PFSK-1 (cell line): ENCODE measurements around the gene FGR.

Experiments used
- FOXP2 ChIP-seq: optimal IDR thresholded peaks from 2 replicates; pipeline ENCODE3; 2011; ENCODE audit warnings: borderline replicate concordance, control low read depth, inconsistent platforms; ENCODE audit not compliant: insufficient read depth; ENCODE audit errors: extremely low read length, extremely low read depth
- POLR2AphosphoS5 ChIP-seq: IDR thresholded peaks from 2 replicates; pipeline ENCODE4 v1.6.1; 2012; ENCODE audit warnings: low read depth, mild to moderate bottlenecking, control low read depth, low read length, moderate library complexity
- SIN3A ChIP-seq: IDR thresholded peaks from 2 replicates; pipeline ENCODE4 v1.6.1; 2012; ENCODE audit warnings: mild to moderate bottlenecking, low read length, moderate library complexity, borderline replicate concordance; ENCODE audit not compliant: insufficient read depth
- TAF1 ChIP-seq: IDR thresholded peaks from 2 replicates; pipeline ENCODE4 v1.6.1; 2012; ENCODE audit warnings: low read length, control low read depth, borderline replicate concordance; ENCODE audit not compliant: insufficient read depth
- TF ChIP-seq, protein P1 (sequence below), 2 experiments: IDR thresholded peaks; 2 replicates each; pipeline versions ENCODE4 v1.6.1 to v1.8.0; 2011 to 2012; ENCODE audit warnings: low read depth in 2 of 2, low read length in 2 of 2, control low read depth in 1 of 2, inconsistent platforms in 1 of 2, mild to moderate bottlenecking in 1 of 2, moderate library complexity in 1 of 2; ENCODE audit not compliant: insufficient read depth in 1 of 2

FGR gene

DNA sequence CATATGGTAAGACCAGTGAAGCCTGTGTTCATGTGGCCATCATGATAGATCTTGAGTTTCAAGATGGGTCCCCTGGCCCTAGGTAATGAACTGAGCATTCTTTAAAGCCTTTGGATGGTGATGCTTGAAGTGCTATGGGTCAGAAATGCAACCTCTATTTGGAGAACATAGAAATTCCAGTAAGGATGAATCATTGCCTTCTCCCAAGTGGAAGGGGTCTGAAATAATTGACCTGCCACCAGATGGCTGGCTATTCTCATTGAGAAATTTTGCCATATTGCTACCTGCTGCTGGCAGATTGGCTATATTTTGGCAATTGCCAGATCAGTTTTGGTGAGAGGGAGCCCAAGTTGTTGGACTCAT is 37.7 kb upstream of the FGR start:
- no peak for TF ChIP-seq TAF1

DNA sequence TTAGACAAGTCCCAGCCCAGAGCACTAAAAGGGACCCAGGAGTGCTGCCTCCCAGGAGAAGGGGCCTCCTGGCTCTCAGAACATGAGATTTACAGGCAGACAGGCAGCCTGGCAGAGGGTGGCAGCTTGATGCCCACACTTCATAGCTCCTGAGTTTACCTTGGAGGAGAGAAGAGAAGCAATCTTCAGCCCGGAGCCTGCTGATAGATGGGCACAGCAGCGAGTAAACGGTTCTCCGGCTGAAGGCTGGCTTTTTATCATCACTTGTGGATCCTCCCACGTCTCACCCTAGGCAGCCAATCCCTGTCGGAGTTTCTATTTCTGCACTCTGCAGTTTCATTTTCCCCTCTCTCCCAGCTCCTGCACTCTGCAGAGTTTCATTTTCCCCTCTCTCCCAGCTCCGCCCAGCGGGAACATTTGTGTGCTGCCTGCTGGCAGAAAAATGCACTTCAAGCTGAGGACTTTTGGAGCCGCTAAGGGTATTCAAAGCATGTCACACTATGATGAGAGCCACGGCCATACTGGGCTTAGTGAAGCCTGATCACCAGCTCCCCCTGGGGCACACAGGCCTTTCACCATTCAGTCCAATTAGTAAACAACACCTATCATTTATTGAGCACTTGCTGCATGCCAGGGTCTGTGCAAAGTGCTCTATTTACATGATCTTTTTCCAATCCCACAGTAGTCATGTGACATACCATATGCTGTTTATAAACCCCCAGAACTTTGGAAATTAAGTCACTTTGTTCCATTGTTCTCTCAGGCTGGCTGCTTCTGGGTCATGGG is 37.2 kb upstream of the FGR start, which contains the start of gene IFI6:
IFI6 (minus strand) TSS at position 229 of the 786 bp plus-strand sequence. CDS start 2,878 bp downstream, outside the sequence.
- TF ChIP-seq FOXP2 (no peak), POLR2AphosphoS5 (peak; percentile 75)

DNA sequence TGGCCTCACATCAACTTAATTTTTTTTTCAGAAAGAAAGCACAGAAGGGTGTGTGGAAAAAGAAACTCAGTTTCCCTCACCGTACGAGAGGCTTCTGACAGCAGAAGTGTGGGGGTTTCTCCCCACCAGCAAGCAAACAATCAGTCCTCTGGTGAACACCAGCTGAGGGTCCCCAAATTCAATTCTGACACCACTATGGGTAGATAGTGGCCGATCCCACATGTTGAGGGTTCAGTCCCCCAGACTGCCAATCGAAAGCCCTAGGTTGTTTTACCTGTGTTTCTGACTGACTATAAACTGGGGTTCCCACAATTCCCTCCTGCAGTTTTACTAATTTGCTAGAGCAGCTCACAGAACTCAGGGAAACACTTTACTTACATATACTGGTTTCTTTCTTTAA is 34.9 kb upstream of the FGR start:
- TF ChIP-seq, protein P1, sequence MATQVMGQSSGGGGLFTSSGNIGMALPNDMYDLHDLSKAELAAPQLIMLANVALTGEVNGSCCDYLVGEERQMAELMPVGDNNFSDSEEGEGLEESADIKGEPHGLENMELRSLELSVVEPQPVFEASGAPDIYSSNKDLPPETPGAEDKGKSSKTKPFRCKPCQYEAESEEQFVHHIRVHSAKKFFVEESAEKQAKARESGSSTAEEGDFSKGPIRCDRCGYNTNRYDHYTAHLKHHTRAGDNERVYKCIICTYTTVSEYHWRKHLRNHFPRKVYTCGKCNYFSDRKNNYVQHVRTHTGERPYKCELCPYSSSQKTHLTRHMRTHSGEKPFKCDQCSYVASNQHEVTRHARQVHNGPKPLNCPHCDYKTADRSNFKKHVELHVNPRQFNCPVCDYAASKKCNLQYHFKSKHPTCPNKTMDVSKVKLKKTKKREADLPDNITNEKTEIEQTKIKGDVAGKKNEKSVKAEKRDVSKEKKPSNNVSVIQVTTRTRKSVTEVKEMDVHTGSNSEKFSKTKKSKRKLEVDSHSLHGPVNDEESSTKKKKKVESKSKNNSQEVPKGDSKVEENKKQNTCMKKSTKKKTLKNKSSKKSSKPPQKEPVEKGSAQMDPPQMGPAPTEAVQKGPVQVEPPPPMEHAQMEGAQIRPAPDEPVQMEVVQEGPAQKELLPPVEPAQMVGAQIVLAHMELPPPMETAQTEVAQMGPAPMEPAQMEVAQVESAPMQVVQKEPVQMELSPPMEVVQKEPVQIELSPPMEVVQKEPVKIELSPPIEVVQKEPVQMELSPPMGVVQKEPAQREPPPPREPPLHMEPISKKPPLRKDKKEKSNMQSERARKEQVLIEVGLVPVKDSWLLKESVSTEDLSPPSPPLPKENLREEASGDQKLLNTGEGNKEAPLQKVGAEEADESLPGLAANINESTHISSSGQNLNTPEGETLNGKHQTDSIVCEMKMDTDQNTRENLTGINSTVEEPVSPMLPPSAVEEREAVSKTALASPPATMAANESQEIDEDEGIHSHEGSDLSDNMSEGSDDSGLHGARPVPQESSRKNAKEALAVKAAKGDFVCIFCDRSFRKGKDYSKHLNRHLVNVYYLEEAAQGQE (IDR thresholded peaks at IDR 0.05; ENCODE audit: insufficient read depth in 1 of 2, low read depth in 2 of 2, low read length in 2 of 2), result no peak
- no peak for TF ChIP-seq POLR2AphosphoS5
- no peak for TF ChIP-seq SIN3A
- TF ChIP-seq TAF1, result no peak
- TF ChIP-seq FOXP2, result no peak

DNA sequence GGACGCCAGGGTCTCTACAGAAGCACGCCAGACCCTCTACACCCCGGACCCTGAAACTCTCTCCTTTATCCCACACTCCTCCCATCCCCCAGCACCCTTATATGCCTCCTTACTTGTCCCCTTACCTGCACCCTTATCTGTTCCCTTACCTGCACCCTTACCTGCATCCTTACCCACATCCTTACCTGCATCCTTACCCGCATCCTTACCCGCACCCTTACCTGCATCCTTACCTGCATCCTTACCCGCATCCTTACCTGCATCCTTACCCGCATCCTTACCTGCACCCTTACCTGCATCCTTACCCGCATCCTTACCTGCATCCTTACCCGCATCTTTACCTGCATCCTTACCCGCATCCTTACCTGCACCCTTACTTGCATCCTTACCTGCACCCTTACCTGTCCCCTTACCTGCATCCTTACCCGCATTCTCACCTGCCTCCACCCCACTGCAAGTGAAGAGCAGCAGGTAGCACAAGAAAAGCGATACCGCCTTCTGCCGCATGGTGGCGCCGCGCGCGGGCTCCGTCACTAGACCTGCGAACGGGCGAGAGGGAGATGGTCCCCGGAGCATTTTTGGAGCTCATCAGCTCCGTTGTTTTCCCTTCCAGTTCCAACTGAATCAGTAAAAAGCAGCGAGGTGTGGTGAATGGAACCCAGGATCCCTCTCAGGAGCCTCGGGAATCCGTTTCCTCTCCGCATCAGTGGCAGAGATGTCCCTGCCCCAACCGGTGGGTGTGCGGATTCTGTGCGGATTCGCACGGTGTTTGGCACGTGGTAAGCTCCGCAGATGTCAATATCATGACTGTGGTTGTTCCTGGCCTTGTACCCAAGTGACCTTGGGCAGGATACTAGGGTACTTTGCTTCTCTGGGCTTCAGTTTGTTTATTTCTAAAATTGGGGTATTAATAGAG is 34.1 kb upstream of the FGR start:
- no peak for TF ChIP-seq TAF1
- no peak for TF ChIP-seq POLR2AphosphoS5
- TF ChIP-seq, protein P1 (IDR thresholded peaks at IDR 0.05; ENCODE audit: insufficient read depth in 1 of 2, low read depth in 2 of 2, low read length in 2 of 2), result no peak

DNA sequence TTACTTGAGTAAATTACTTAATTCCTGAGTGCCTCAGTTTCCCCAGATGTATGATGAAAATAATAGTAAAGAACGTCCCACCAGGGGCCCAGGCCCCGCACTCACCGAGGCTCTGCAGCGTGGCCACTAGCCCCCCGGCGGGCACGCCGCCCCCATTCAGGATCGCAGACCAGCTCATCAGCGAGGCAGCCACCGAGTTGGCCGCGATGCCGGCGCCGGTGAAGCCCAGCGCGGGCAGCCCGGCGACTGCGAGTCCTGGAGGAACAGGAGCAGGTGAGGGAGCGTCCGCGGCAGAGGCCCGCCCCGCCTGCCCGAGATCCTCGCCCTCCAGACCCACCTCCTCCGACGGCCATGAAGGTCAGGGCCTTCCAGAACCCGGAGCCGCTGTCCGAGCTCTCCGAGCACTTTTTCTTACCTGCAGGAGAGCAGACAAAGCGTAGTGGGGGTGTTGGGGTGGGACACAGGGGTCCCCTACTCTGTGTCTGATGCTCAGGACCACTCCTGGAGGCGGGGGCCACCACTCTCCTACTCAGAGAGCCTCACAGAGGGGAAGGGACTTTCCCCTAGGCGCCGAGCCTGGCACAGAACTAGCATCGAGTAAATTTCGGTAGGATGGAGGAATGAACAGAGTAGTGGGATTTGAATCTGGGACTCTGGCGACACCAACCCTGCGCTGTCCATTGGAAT is 33.3 kb upstream of the FGR start:
- no peak for TF ChIP-seq SIN3A
- TF ChIP-seq, protein P1 (IDR thresholded peaks at IDR 0.05; ENCODE audit: insufficient read depth in 1 of 2, low read depth in 2 of 2, low read length in 2 of 2), result no peak
- no peak for TF ChIP-seq POLR2AphosphoS5
- no peak for TF ChIP-seq TAF1
- TF ChIP-seq FOXP2, result no peak

DNA sequence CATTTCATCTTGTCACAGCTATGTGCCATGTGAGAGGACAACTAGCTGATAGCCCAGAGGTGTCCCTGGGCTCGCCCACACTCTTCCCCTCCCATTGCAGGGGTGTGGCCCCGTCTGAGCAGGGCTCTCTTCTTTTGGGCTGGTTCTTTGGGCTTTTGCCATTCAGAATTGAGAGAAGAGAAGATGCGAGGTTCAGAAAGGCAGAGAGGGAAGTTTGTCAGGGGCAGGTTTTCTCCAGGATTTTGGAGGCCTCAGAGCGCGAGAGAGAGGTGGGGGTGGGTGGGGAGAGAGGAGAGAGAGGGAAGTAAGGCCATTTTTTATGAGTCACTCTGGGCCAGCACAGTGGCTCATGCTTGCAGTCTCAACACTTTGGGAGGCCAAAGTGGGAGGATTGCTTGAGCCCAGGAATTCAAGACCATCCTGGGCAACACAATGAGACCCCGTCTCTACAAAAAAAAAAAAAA is 31.8 kb upstream of the FGR start:
- TF ChIP-seq FOXP2, result no peak
